Testis (tissue), 3 donors: ENCODE results near the gene MECP2. TPM values are rescaled to one million over a fixed set of nuclear protein-coding genes. Genes with fewer than 3 reads are reported as not detected.

Experiments
- DNase-seq: peaks from one replicate; pipeline ENCODE4 v3.0.0-alpha.2; 2019
- H3K27ac ChIP-seq, 2 donors: fragments of 200-600 bp; sonication (generic); one replicate each; pipeline ENCODE4 v1.5.1; 2019
- H3K27me3 ChIP-seq: fragments of 200-600 bp; sonication (generic); one replicate; pipeline ENCODE4 v1.5.1; 2019
- H3K36me3 ChIP-seq: fragments of 200-600 bp; sonication (generic); one replicate; pipeline ENCODE4 v1.5.1; 2017; ENCODE audit warnings: low read depth; ENCODE audit errors: missing control alignments
- H3K4me1 ChIP-seq: fragments of 200-600 bp; sonication (generic); one replicate; pipeline ENCODE4 v1.5.1; 2019
- H3K4me3 ChIP-seq, 2 donors: fragments of 200-600 bp; sonication (generic); one replicate each; pipeline ENCODE4 v1.5.1; 2017 to 2019
- H3K9me3 ChIP-seq: fragments of 200-600 bp; sonication (generic); one replicate; pipeline ENCODE4 v1.5.1; 2017
- POLR2A ChIP-seq: fragments of 450-650 bp; IDR thresholded peaks from one replicate; pipeline ENCODE4 v1.6.1; 2017; ENCODE audit warnings: antibody characterized with exemption, mild to moderate bottlenecking, moderate library complexity
- WGBS, 2 donors: methylation state at CpG; one replicate each; pipeline ENCODE4 v1.1.5; 2018; 5-methylcytosine and 5-hydroxymethylcytosine counted together
- intact Hi-C: fragments of 100-400 bp; cut with DNase I; formaldehyde crosslinking; loops from one replicate; pipeline ENCODE4 v1.15.1; 2023; ENCODE audit warnings: low total_unique reads
- polyA plus RNA-seq: library from polyadenylated mRNA; stranded (reverse); fragments of 350-450 nt; fragmentation: Illumina TruSeq; extraction: RNeasy Lipid Tissue Mini Kit (QIAGEN cat#74804); gene quantifications from one replicate; pipeline ENCODE4 v1.2.3, GENCODE V29; 2014; ENCODE audit warnings: low read depth, low replicate concordance; ENCODE audit not compliant: insufficient read depth
- total RNA-seq, 2 donors: library from RNA; depleted of rRNA; stranded (reverse); fragments of >200 nt; gene quantifications; one replicate each; pipeline ENCODE4 v1.2.3, GENCODE V29; 2016
- TF ChIP-seq, protein P1 (sequence below), 3 experiments: fragments of 450-650 bp in 2 of 3; fragments of 200-600 bp in 1 of 3; sonication (generic) in 1 of 3; IDR thresholded peaks; one replicate each; pipeline ENCODE4 v1.5.1; 2016 to 2019; ENCODE audit warnings: antibody characterized with exemption in 3 of 3, mild to moderate bottlenecking in 2 of 3, moderate library complexity in 1 of 3

The MECP2 gene
- total and polyA plus RNA-seq, 3 donors from 2014 or later, result 25.0 to 86.4 (median 85.4) TPM

- Histone ChIP-seq H3K27me3 (no peaks in the 10 kb centered on the region), H3K27ac (no peak overlapping the region), H3K9me3 (no peaks in the 10 kb centered on the region), H3K4me3 (no peak overlapping the region), H3K36me3 (no peaks in the 10 kb centered on the region), H3K4me1 (peaks cover 4% of the 10 kb centered on the region)
- DNase-seq, result no peak
- WGBS, 2 donors, result 53 to 57% methylated on average over 5 to 9 of the region's 9 CpGs
- TF ChIP-seq POLR2A, result no peak
- TF ChIP-seq, protein P1, sequence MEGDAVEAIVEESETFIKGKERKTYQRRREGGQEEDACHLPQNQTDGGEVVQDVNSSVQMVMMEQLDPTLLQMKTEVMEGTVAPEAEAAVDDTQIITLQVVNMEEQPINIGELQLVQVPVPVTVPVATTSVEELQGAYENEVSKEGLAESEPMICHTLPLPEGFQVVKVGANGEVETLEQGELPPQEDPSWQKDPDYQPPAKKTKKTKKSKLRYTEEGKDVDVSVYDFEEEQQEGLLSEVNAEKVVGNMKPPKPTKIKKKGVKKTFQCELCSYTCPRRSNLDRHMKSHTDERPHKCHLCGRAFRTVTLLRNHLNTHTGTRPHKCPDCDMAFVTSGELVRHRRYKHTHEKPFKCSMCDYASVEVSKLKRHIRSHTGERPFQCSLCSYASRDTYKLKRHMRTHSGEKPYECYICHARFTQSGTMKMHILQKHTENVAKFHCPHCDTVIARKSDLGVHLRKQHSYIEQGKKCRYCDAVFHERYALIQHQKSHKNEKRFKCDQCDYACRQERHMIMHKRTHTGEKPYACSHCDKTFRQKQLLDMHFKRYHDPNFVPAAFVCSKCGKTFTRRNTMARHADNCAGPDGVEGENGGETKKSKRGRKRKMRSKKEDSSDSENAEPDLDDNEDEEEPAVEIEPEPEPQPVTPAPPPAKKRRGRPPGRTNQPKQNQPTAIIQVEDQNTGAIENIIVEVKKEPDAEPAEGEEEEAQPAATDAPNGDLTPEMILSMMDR (IDR thresholded peaks at IDR 0.05), result no peak
- intact Hi-C loops, result no loop called here
These were observed 64.9 kb downstream of the MECP2 start for GRCh38 chrX:154032653-154033052.

DNA sequence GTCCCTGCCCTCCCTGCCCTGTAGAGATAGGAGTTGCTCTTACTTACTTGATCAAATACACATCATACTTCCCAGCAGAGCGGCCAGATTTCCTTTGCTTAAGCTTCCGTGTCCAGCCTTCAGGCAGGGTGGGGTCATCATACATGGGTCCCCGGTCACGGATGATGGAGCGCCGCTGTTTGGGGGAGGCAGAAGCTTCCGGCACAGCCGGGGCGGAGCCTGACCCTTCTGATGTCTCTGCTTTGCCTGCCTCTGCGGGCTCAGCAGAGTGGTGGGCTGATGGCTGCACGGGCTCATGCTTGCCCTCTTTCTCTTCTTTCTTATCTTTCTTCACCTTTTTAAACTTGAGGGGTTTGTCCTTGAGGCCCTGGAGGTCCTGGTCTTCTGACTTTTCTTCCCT, 65.4 kb downstream of the MECP2 start:
- H3K9me3 ChIP-seq, result no peaks in the 10 kb centered on the region
- WGBS, 2 donors, result 44 to 47% methylated on average over 4 to 9 of the region's 11 CpGs
- TF ChIP-seq POLR2A, result no peak
- TF ChIP-seq, protein P1 (IDR thresholded peaks at IDR 0.05), result no peak
- no peaks in the 10 kb centered on the region for H3K27me3 ChIP-seq
- H3K4me3 ChIP-seq, result no peak overlapping the region
- no peak for DNase-seq
- peaks cover 4% of the 10 kb centered on the region for H3K4me1 ChIP-seq
- no peaks in the 10 kb centered on the region for H3K36me3 ChIP-seq
- no peak overlapping the region for H3K27ac ChIP-seq
- intact Hi-C loops, result no loop called here

DNA sequence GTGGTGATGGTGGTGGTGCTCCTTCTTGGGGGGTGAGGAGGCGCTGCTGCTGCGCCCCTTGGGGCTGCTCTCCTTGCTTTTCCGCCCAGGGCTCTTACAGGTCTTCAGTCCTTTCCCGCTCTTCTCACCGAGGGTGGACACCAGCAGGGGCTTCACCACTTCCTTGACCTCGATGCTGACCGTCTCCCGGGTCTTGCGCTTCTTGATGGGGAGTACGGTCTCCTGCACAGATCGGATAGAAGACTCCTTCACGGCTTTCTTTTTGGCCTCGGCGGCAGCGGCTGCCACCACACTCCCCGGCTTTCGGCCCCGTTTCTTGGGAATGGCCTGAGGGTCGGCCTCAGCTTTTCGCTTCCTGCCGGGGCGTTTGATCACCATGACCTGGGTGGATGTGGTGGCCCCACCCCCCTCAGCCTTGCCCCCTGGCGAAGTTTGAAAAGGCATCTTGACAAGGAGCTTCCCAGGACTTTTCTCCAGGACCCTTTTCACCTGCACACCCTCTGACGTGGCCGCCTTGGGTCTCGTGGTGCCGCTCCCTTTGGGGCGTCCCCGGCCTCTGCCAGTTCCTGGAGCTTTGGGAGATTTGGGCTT, 66.7 kb downstream of the MECP2 start:
- no peak overlapping the region for H3K4me3 ChIP-seq
- no peaks in the 10 kb centered on the region for H3K27me3 ChIP-seq
- no peak for TF ChIP-seq POLR2A
- TF ChIP-seq, protein P1 (IDR thresholded peaks at IDR 0.05), result no peak
- intact Hi-C loops, result no loop called here
- peaks cover 4% of the 10 kb centered on the region for H3K4me1 ChIP-seq
- no peaks in the 10 kb centered on the region for H3K9me3 ChIP-seq
- H3K36me3 ChIP-seq, result no peaks in the 10 kb centered on the region
- no peak overlapping the region for H3K27ac ChIP-seq
- 92% methylated on average over 11 to 26 of the region's 29 CpGs for WGBS, 2 donors
- no peak for DNase-seq

- peak overlapping the region; percentile 24 to 41 for H3K27ac ChIP-seq
- WGBS, 2 donors, result 62 to 66% methylated on average over 9 to 18 of the region's 20 CpGs
- H3K4me1 ChIP-seq, result peaks cover 4% of the 10 kb centered on the region
- no peak for TF ChIP-seq POLR2A
- TF ChIP-seq, protein P1 (IDR thresholded peaks at IDR 0.05), result no peak
- H3K27me3 ChIP-seq, result no peaks in the 10 kb centered on the region
- H3K36me3 ChIP-seq, result no peaks in the 10 kb centered on the region
- no peak overlapping the region for H3K4me3 ChIP-seq
- no peaks in the 10 kb centered on the region for H3K9me3 ChIP-seq
- intact Hi-C loops, result no loop called here
- DNase-seq, result peak; percentile 44
These were observed 67.3 kb downstream of the MECP2 start for GRCh38 chrX:154030266-154030665.

DNA sequence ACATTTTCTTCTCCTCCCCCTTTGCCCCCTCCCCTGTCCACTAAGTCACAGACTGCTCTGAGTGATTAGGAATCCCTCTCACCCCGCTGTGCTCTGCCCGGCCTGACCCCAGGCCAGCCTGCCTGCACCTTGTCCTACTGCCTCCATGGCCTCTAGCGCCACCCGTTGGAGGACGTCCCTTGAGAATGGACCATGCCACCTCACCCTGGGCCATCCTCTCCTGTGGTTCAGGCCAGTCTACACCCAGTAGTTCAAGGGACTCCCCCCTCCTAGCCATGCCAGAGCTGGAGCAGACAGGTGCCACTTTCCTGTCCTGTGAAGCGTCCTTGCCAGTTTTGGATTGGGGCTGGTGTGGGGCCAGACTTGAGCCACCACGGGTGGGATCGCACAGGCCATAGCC, 68.1 kb downstream of the MECP2 start:
- Histone ChIP-seq H3K36me3 (no peaks in the 10 kb centered on the region), H3K27me3 (no peaks in the 10 kb centered on the region), H3K27ac (peak overlapping the region; percentile 24 to 45), H3K4me3 (no peak overlapping the region), H3K4me1 (peaks cover 4% of the 10 kb centered on the region), H3K9me3 (no peaks in the 10 kb centered on the region)
- intact Hi-C loops, result no loop called here
- WGBS, 2 donors, result 52 to 76% methylated on average over 5 to 8 of the region's 8 CpGs
- DNase-seq, result no peak
- TF ChIP-seq, protein P1 (IDR thresholded peaks at IDR 0.05), result no peak
- TF ChIP-seq POLR2A, result no peak
